ENCODE data around the gene PEX5L. TPM values are rescaled to one million over a fixed set of nuclear protein-coding genes. Genes with fewer than 3 reads are reported as not detected.

Gene PEX5L
- total RNA-seq, 1 donor from 2014 or later, result not detected

DNA sequence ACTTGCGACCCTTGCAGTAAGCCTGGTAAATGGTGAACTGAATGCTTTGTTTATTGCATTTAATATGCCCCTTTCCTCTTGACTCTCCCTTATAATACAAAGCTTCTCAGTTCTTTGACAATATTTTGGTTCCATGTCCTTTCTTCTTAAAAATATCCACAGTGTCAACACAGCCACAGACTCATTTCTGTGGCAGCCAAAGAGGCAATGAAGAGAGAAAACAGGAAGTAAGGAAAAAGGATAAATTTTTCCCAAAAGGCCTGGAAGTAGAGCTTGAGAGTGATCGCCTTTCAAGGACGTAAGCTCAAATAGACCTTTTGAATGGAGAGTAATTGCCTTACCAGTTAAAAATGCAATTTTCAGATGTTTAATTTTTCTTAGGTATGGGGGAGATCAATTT, 59.4 kb downstream of the PEX5L start:
- intact Hi-C loops (cut with micrococcal nuclease), result no loop called here
- H3K9me3 Mint-ChIP-seq, result no peaks in the 10 kb centered on the region

DNA sequence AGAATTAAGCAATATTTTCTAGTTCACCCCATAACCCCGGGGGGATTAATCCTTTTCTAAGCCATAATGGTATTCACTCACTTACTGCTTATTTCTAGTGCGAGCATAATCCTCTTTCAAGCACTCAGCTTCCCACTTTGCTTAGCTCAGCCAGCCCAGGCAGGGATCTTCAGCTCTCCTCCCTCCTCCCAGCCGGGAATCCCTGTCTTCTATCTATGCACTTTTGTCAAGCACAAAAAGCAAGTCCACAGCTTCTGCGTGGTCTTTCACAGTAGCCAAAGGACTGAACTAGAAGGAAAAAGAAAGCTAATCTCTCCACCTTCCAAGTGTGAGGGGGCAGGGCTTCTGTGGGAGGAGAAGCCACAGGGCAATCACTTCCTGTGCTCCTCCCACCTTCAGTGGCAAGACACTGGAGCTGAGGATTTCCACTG, 62.8 kb downstream of the PEX5L start:
- no peaks in the 10 kb centered on the region for H3K9me3 Mint-ChIP-seq
- H3K27ac Mint-ChIP-seq, result no peak overlapping the region
- no peak for ATAC-seq (ENCODE audit: low read depth)
- CTCF ChIA-PET, result no interaction called here
- no peaks in the 10 kb centered on the region for H3K36me3 Mint-ChIP-seq (ENCODE audit: low read depth)
- intact Hi-C loops (cut with micrococcal nuclease), result no loop called here
- H3K4me1 Mint-ChIP-seq, result no peaks in the 10 kb centered on the region
- H3K27me3 Mint-ChIP-seq, result peaks cover 7% of the 10 kb centered on the region
- TF ChIP-seq, protein P1, sequence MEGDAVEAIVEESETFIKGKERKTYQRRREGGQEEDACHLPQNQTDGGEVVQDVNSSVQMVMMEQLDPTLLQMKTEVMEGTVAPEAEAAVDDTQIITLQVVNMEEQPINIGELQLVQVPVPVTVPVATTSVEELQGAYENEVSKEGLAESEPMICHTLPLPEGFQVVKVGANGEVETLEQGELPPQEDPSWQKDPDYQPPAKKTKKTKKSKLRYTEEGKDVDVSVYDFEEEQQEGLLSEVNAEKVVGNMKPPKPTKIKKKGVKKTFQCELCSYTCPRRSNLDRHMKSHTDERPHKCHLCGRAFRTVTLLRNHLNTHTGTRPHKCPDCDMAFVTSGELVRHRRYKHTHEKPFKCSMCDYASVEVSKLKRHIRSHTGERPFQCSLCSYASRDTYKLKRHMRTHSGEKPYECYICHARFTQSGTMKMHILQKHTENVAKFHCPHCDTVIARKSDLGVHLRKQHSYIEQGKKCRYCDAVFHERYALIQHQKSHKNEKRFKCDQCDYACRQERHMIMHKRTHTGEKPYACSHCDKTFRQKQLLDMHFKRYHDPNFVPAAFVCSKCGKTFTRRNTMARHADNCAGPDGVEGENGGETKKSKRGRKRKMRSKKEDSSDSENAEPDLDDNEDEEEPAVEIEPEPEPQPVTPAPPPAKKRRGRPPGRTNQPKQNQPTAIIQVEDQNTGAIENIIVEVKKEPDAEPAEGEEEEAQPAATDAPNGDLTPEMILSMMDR (IDR thresholded peaks at IDR 0.05), result no peak
- POLR2A ChIA-PET, result no interaction called here
- no peak overlapping the region for H3K4me3 Mint-ChIP-seq
- DNase-seq, result no peak

More for the DNA sequence above, 59.4 kb downstream of the PEX5L start:
- ChIA-PET CTCF (no interaction called here), POLR2A (no interaction called here)
- no peak for ATAC-seq (ENCODE audit: low read depth)
- Mint-ChIP-seq H3K36me3 (ENCODE audit: low read depth) (no peaks in the 10 kb centered on the region), H3K4me1 (no peaks in the 10 kb centered on the region), H3K4me3 (no peak overlapping the region), H3K27ac (no peak overlapping the region), H3K27me3 (peaks cover 9% of the 10 kb centered on the region)
- TF ChIP-seq, protein P1 (IDR thresholded peaks at IDR 0.05), result no peak
- no peak for DNase-seq

DNA sequence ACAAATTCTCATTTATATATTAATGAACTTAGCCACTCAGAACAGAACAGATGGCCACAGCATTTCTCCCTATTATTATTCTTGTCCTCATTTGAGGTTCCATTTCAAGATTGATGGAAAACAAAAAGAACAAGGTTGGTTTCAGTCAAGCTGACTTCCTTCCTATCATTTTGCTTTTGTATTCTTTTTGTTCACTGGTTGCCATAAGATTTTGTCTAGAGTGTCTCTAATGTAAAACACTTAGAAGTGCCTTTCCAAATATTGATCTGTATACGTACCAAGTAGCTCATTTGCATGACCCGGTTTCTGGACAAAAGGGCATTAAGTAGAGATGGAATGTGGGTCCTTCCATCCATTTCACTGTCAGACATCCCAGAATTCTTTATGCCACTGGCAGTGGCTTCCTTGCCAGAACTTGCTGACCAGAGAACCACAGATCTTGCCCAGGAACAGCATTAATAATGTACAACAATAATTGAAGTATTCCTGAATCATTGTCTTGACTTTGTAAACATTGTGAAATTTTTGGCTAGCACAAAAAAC, 63.8 kb downstream of the PEX5L start:
- H3K36me3 Mint-ChIP-seq (ENCODE audit: low read depth), result no peaks in the 10 kb centered on the region
- intact Hi-C loops (cut with micrococcal nuclease), result no loop called here
- no peak overlapping the region for H3K4me3 Mint-ChIP-seq
- TF ChIP-seq, protein P1 (IDR thresholded peaks at IDR 0.05), result no peak
- CTCF ChIA-PET, result no interaction called here
- H3K9me3 Mint-ChIP-seq, result no peaks in the 10 kb centered on the region
- ATAC-seq (ENCODE audit: low read depth), result no peak
- no peak overlapping the region for H3K27ac Mint-ChIP-seq
- no peak for DNase-seq
- H3K27me3 Mint-ChIP-seq, result peaks cover 7% of the 10 kb centered on the region
- POLR2A ChIA-PET, result no interaction called here
- H3K4me1 Mint-ChIP-seq, result no peaks in the 10 kb centered on the region

DNA sequence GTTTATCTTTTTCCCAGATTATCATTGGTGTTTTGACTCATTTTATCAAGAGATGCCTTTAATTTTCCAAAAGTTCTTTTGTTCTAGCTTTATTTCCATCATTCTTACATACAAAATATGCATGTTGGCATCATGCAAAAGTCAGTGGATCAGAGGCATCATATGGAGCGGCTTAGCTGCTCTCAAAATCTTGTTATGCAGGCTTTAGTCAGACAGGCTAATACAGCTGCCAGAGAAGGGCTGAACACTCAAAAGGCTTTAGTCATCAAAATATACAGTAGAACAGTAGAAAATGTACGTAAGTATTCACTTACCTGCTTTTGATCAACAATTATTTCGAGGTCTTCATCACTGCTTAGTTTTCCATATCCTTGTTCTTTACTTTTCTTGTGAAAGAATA, 65.5 kb downstream of the PEX5L start:
- intact Hi-C loops (cut with micrococcal nuclease), result no loop called here
- DNase-seq, result no peak
- no peak for ATAC-seq (ENCODE audit: low read depth)
- Mint-ChIP-seq H3K9me3 (no peaks in the 10 kb centered on the region), H3K27me3 (peaks cover 16% of the 10 kb centered on the region), H3K27ac (no peak overlapping the region), H3K4me3 (no peak overlapping the region), H3K4me1 (no peaks in the 10 kb centered on the region), H3K36me3 (ENCODE audit: low read depth) (no peaks in the 10 kb centered on the region)
- ChIA-PET CTCF (no interaction called here), POLR2A (no interaction called here)
- TF ChIP-seq, protein P1 (IDR thresholded peaks at IDR 0.05), result no peak

DNA sequence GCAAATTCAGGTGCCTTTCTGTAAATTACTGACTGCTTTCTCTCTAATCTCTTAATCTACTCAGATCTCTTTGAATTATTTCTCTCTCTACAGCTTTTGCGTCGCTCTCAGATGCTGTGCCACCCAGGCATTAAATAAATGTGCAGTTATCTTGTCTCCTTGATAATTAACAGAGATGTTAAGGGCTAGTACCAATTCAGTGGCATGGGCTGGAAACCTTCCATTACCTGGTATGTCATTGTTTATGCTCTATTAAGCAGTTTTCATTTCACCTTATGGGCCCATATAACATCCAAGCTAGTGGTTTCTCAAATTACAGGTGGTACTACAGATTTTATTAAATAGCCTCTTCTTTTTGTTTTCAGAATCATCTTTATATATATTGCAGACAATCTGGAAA, 66.0 kb downstream of the PEX5L start:
- TF ChIP-seq, protein P1 (IDR thresholded peaks at IDR 0.05), result no peak
- H3K4me3 Mint-ChIP-seq, result no peak overlapping the region
- DNase-seq, result no peak
- intact Hi-C loops (cut with micrococcal nuclease), result no loop called here
- H3K4me1 Mint-ChIP-seq, result no peaks in the 10 kb centered on the region
- H3K36me3 Mint-ChIP-seq (ENCODE audit: low read depth), result no peaks in the 10 kb centered on the region
- no peak for ATAC-seq (ENCODE audit: low read depth)
- H3K27ac Mint-ChIP-seq, result no peak overlapping the region
- POLR2A ChIA-PET, result no interaction called here
- H3K27me3 Mint-ChIP-seq, result peaks cover 17% of the 10 kb centered on the region
- CTCF ChIA-PET, result no interaction called here
- H3K9me3 Mint-ChIP-seq, result no peaks in the 10 kb centered on the region
